Kidney epithelial cell (primary cell): ENCODE measurements around the gene CIAO1. TPM values are rescaled to one million over a fixed set of nuclear protein-coding genes. Genes with fewer than 3 reads are reported as not detected.
"Not testable (repeated sequence)": the region's sequence is repeated elsewhere in the genome, so short reads cannot be mapped to it uniquely, and the experiment has no call there.

Experiments used
- DNase-seq: peaks from one replicate; pipeline ENCODE4 v3.0.0-alpha.2; 2010; ENCODE audit warnings: low read depth
- H3K27me3 ChIP-seq: 2 replicates; pipeline ENCODE4 v1.6.0; 2011; ENCODE audit warnings: low read length; ENCODE audit not compliant: control insufficient read depth, insufficient read depth
- H3K36me3 ChIP-seq: 2 replicates; pipeline ENCODE4 v1.5.1; 2011; ENCODE audit warnings: low read length; ENCODE audit not compliant: control insufficient read depth, insufficient read depth
- H3K4me3 ChIP-seq: 2 replicates; pipeline ENCODE4 v1.5.1; 2011; ENCODE audit warnings: low read depth, mild to moderate bottlenecking, control low read depth, low read length
- total RNA-seq: library from RNA; depleted of rRNA; stranded (reverse); fragments of >200 nt; gene quantifications from 2 replicates; pipeline ENCODE4 v1.2.3, GENCODE V29; 2015
- TF ChIP-seq, protein P1 (sequence below): IDR thresholded peaks from 2 replicates; pipeline ENCODE4 v1.5.1; 2011; ENCODE audit warnings: mild to moderate bottlenecking, moderate library complexity, low read length, control low read depth, inconsistent platforms; ENCODE audit not compliant: insufficient read depth, poor library complexity, severe bottlenecking

The CIAO1 gene
- total RNA-seq, 1 donor from 2014 or later: 73.7 TPM

DNA sequence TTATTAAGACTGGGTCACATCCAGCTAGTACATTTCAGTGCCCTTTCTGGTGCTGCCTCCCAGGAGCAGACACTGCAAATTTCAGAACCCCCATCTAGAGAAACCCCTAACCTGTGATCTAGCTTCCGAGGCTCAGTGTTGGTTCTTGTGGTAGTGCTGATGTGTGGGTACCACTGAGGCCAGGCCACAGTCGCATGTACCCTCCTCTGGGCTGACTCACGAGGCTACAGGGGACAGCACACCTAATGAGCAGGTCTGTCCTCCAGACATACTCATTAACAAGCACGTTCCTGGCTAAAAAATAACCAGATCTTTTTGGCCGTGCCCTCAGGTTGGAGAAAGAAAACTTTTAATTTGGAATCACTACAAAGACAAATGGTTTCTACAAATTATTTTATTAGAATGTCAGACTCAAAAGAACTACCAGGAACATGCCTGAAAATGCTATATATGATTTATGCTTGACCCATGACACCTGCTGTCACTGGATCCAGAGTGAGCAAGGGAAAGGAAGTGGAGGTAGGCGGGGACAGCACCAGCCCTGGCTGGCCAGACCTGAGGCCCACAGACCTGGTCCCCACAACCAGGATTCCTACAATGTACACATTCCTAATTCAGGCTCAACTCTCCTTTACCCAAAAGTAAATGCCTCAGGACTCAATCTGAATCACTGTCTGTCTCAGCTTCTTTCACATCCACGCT lies 8.5 kb downstream of the CIAO1 start:
- no peak for DNase-seq
- TF ChIP-seq, protein P1, sequence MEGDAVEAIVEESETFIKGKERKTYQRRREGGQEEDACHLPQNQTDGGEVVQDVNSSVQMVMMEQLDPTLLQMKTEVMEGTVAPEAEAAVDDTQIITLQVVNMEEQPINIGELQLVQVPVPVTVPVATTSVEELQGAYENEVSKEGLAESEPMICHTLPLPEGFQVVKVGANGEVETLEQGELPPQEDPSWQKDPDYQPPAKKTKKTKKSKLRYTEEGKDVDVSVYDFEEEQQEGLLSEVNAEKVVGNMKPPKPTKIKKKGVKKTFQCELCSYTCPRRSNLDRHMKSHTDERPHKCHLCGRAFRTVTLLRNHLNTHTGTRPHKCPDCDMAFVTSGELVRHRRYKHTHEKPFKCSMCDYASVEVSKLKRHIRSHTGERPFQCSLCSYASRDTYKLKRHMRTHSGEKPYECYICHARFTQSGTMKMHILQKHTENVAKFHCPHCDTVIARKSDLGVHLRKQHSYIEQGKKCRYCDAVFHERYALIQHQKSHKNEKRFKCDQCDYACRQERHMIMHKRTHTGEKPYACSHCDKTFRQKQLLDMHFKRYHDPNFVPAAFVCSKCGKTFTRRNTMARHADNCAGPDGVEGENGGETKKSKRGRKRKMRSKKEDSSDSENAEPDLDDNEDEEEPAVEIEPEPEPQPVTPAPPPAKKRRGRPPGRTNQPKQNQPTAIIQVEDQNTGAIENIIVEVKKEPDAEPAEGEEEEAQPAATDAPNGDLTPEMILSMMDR: no peak
- Histone ChIP-seq H3K4me3 (no peak overlapping the region), H3K36me3 (peaks cover 3% of the 10 kb centered on the region), H3K27me3 (no peaks in the 10 kb centered on the region)

DNA sequence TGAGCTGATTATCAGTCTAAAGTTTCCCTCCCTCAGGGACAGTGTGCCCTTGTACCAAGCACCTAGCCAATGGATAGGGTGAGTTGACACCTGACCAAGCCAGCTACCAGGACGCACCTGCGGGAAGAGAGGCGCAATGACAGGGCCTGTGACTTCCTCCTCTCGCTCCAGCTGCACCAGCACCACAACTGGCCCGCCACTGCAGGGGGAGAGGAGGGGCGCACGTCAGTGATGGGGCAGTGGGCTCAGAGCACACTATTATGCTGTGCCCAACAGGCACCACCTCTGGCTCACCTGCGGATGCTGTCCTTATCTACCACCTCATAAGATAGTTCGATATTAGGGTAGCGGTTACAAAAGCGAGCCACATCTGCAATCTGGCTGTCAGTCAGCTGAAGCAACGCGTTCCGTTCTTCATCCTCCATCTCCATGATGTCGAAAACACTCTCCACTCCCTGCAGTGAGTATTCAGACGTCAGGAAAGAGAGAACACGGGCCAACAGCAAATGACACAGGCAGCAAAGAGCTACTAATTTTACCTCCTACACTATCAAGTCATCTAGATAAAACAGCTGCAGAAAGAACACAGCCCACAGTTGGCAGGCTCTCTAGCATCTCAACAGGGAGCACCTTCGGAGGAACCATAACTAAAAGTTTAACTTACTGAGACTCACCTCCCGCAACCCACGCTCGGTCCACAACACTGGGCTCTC lies 10.9 kb downstream of the CIAO1 start:
- DNase-seq: no peak
- peaks cover 5% of the 10 kb centered on the region for H3K36me3 ChIP-seq
- H3K4me3 ChIP-seq: no peak overlapping the region
- TF ChIP-seq, protein P1: no peak
- H3K27me3 ChIP-seq: no peaks in the 10 kb centered on the region

DNA sequence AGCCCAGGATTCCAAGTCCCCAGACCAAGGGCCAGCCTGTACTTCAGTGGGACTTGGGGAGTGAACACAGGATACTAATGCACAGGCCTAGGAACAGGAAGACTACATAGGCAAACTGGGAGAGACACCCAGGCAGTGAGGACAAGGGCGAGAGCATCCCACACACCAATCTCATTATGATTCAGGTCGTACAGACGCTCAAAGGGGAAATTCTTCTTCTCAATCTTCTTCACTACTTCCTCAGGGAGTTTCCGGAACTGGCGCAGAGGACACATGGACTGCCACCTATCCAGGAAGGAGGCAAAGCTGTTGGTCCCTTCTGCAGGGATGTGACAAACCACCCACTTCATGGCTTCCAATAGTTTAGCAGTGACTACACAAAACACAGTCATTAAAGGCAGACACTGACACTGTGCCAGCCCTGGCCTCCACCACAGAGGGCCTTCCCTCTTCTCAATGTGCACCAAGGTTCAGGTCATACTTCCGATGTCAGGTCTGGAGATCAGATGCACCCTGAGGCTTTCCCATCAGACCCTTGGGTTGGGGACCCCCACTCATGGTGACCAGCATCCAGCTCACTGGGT lies 21.3 kb downstream of the CIAO1 start:
- Histone ChIP-seq H3K36me3 (peaks cover 12% of the 10 kb centered on the region), H3K4me3 (no peak overlapping the region), H3K27me3 (no peaks in the 10 kb centered on the region)
- DNase-seq: no peak
- TF ChIP-seq, protein P1: no peak

DNA sequence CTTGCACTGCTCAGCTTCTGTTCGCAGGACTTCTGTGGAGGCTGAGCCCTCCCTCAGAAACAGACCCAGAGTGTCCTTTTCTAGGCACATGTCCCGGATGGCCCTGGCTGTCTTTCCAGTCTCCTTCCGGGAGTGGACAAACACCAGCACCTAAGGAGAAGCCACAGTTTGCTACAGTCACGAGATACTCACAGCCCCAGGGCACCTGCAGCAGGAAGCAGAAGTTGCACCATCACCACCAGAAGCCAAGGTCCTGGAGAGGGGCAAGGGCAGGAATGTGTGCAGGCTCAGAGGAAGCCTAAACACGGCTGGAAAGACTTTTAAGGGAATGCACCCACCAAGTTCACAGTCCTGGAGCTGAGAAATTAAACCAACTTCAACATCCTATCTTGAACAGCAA lies 25.7 kb downstream of the CIAO1 start:
- H3K27me3 ChIP-seq: no peaks in the 10 kb centered on the region
- H3K36me3 ChIP-seq: peaks cover 6% of the 10 kb centered on the region

DNA sequence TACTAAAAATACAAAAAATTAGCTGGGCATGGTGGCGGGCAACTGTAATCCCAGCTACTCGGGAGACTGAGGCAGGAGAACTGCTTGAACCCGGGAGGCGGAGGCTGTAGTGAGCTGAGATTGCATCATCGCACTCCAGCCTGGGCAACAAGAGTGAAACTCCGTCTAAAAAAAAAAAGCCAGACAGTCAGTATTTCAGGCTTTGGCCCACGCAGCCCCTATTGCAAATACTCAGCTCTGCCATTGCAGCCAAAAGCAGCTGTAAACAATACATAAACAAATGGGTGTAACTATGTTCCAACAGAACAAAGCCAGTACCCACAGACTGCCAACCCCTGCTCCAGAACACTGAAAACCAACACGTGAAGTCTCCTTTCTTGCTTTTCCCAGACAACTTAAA lies 28.2 kb downstream of the CIAO1 start:
- H3K4me3 ChIP-seq, H3K27me3 ChIP-seq, H3K36me3 ChIP-seq, DNase-seq: not testable (repeated sequence)

More for the DNA sequence above, 25.7 kb downstream of the CIAO1 start:
- TF ChIP-seq, protein P1: no peak
- no peak for DNase-seq
- H3K4me3 ChIP-seq: no peak overlapping the region

DNA sequence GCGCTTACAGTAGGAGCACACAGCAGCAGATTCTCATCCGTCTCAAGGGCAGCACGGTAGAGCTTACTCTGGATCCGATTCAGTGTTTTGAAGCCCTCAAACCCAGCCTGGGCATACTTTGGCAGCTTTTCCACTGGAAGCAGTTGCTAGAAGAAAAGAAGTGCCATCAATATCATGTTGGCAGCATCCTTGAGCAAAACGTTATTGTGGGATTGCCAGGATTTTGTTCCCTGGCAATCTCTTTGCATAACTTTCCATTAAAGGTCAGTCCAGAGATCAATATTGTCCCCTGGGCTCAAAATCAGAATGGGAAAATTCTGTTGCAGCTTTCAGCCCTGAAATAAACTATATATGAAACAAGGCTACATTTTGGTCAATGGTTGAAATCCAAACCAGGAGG lies 30.9 kb downstream of the CIAO1 start:
- DNase-seq: no peak
- Histone ChIP-seq H3K27me3 (no peaks in the 10 kb centered on the region), H3K36me3 (peaks cover 6% of the 10 kb centered on the region), H3K4me3 (no peak overlapping the region)
- TF ChIP-seq, protein P1: no peak
